ENCODE results near the gene GRIK2. TPM values are rescaled to one million over a fixed set of nuclear protein-coding genes. Genes with fewer than 3 reads are reported as not detected.

GRIK2 gene
- total RNA-seq, 1 experiment from 2014 or later, result not detected

GRCh38 chr6:101398716-101399615 is 5.5 kb downstream of the GRIK2 start:
- peak; percentile 85 for DNase-seq (ENCODE audit: low spot score)
- in situ Hi-C loops (cut with HindIII; ENCODE audit: low sequenced_read_pairs), result no loop called here

GRCh38 chr6:101399616-101400162 is 6.2 kb downstream of the GRIK2 start:
- DNase-seq (ENCODE audit: low spot score), result peak; percentile 46
- in situ Hi-C loops (cut with HindIII; ENCODE audit: low sequenced_read_pairs), result no loop called here

- DNase-seq (ENCODE audit: low spot score), result peak; percentile 83
- in situ Hi-C loops (cut with HindIII; ENCODE audit: low sequenced_read_pairs), result no loop called here
Measured at GRCh38 chr6:101400326-101401135, 7.0 kb downstream of the GRIK2 start.

- in situ Hi-C loops (cut with HindIII; ENCODE audit: low sequenced_read_pairs), result no loop called here
- peak; percentile 41 for DNase-seq (ENCODE audit: low spot score)
Measured at GRCh38 chr6:101401171-101401570, 7.7 kb downstream of the GRIK2 start.

- DNase-seq (ENCODE audit: low spot score), result peak; percentile 57
- in situ Hi-C loops (cut with HindIII; ENCODE audit: low sequenced_read_pairs), result no loop called here
Measured at GRCh38 chr6:101401792-101402621, 8.5 kb downstream of the GRIK2 start.

- in situ Hi-C loops (cut with HindIII; ENCODE audit: low sequenced_read_pairs), result no loop called here
- peak; percentile 45 for DNase-seq (ENCODE audit: low spot score)
Measured at GRCh38 chr6:101402622-101403031, 9.1 kb downstream of the GRIK2 start.

- DNase-seq (ENCODE audit: low spot score), result no peak
- in situ Hi-C loops (cut with HindIII; ENCODE audit: low sequenced_read_pairs), result no loop called here
Measured at GRCh38 chr6:101403216-101403945, 9.9 kb downstream of the GRIK2 start.

GRCh38 chr6:101404775-101405174 is 11.3 kb downstream of the GRIK2 start:
- in situ Hi-C loops (cut with HindIII; ENCODE audit: low sequenced_read_pairs), result no loop called here
- DNase-seq (ENCODE audit: low spot score), result no peak

- DNase-seq (ENCODE audit: low spot score), result no peak
- in situ Hi-C loops (cut with HindIII; ENCODE audit: low sequenced_read_pairs), result no loop called here
Measured at GRCh38 chr6:101413773-101414172, 20.3 kb downstream of the GRIK2 start.

- no peak for DNase-seq (ENCODE audit: low spot score)
- in situ Hi-C loops (cut with HindIII; ENCODE audit: low sequenced_read_pairs), result no loop called here
Measured at GRCh38 chr6:101417900-101418299, 24.4 kb downstream of the GRIK2 start.

- in situ Hi-C loops (cut with HindIII; ENCODE audit: low sequenced_read_pairs), result no loop called here
- DNase-seq (ENCODE audit: low spot score), result no peak
Measured at GRCh38 chr6:101422251-101422650, 28.7 kb downstream of the GRIK2 start.

- in situ Hi-C loops (cut with HindIII; ENCODE audit: low sequenced_read_pairs), result no loop called here
- no peak for DNase-seq (ENCODE audit: low spot score)
Measured at GRCh38 chr6:101422811-101423210, 29.3 kb downstream of the GRIK2 start.

GRCh38 chr6:101429270-101429669 is 35.8 kb downstream of the GRIK2 start:
- in situ Hi-C loops (cut with HindIII; ENCODE audit: low sequenced_read_pairs), result no loop called here

GRCh38 chr6:101429845-101430244 is 36.3 kb downstream of the GRIK2 start:
- in situ Hi-C loops (cut with HindIII; ENCODE audit: low sequenced_read_pairs), result no loop called here

More at GRCh38 chr6:101429270-101429669, 35.8 kb downstream of the GRIK2 start:
- peak; percentile 55 for DNase-seq (ENCODE audit: low spot score)

GRCh38 chr6:101433141-101433540 is 39.6 kb downstream of the GRIK2 start:
- no peak for DNase-seq (ENCODE audit: low spot score)
- in situ Hi-C loops (cut with HindIII; ENCODE audit: low sequenced_read_pairs), result no loop called here

More at GRCh38 chr6:101429845-101430244, 36.3 kb downstream of the GRIK2 start:
- DNase-seq (ENCODE audit: low spot score), result no peak

GRCh38 chr6:101434601-101435000 is 41.1 kb downstream of the GRIK2 start:
- in situ Hi-C loops (cut with HindIII; ENCODE audit: low sequenced_read_pairs), result no loop called here
- no peak for DNase-seq (ENCODE audit: low spot score)

- DNase-seq (ENCODE audit: low spot score), result no peak
- in situ Hi-C loops (cut with HindIII; ENCODE audit: low sequenced_read_pairs), result no loop called here
Measured at GRCh38 chr6:101435038-101435437, 41.5 kb downstream of the GRIK2 start.

GRCh38 chr6:101439790-101440189 is 46.3 kb downstream of the GRIK2 start:
- in situ Hi-C loops (cut with HindIII; ENCODE audit: low sequenced_read_pairs), result no loop called here
- DNase-seq (ENCODE audit: low spot score), result no peak
